ENCODE measurements around the gene NEK4.

NEK4 gene

GRCh38 chr3:52794612-52795099 lies 23.9 kb upstream of the NEK4 start, which contains the start of gene ITIH3:
ITIH3 (plus strand) TSS chr3:52794796; CDS start chr3:52794804, 8 bp downstream.
- TF ChIP-seq CTCF (IDR thresholded peaks at IDR 0.05; ENCODE audit: insufficient read depth, low read length, missing control alignments): no peak
- no peak for DNase-seq (ENCODE audit: low read depth, low spot score)
- H3K4me3 ChIP-seq (ENCODE audit: low read depth, low read length): no peak within 1 kb of the TSS
- ChIA-PET POLR2A (no interaction called here), CTCF (interaction anchor here (1.1 to 1.7 kb wide), 2 partner anchors 27 to 113 kb away, joined by 3 to 7 read pairs; no protein-coding TSS in a partner anchor)

- TF ChIP-seq CTCF (IDR thresholded peaks at IDR 0.05; ENCODE audit: insufficient read depth, low read length, missing control alignments): no peak
- POLR2A ChIA-PET: no interaction called here
- CTCF ChIA-PET: interaction anchor here (1.1 to 1.7 kb wide), 3 partner anchors 18 to 114 kb away, joined by 3 to 7 read pairs (median 3); no protein-coding TSS in a partner anchor
- H3K4me3 ChIP-seq (ENCODE audit: low read depth, low read length): no peak overlapping the region
- no peak for DNase-seq (ENCODE audit: low read depth, low spot score)
These were observed 23.2 kb upstream of the NEK4 start for GRCh38 chr3:52793702-52794611.

- ChIA-PET CTCF (interaction anchor here (1.5 kb wide), 1 partner anchor 19 kb away, joined by 3 read pairs; no protein-coding TSS in a partner anchor), POLR2A (no interaction called here)
- H3K4me3 ChIP-seq (ENCODE audit: low read depth, low read length): no peak overlapping the region
- no peak for DNase-seq (ENCODE audit: low read depth, low spot score)
- TF ChIP-seq CTCF (IDR thresholded peaks at IDR 0.05; ENCODE audit: insufficient read depth, low read length, missing control alignments): no peak
These were observed 22.4 kb upstream of the NEK4 start for GRCh38 chr3:52792961-52793695.

- no peak for DNase-seq (ENCODE audit: low read depth, low spot score)
- TF ChIP-seq CTCF (IDR thresholded peaks at IDR 0.05; ENCODE audit: insufficient read depth, low read length, missing control alignments): peak; percentile 8
- ChIA-PET POLR2A (no interaction called here), CTCF (no interaction called here)
- no peak overlapping the region for H3K4me3 ChIP-seq (ENCODE audit: low read depth, low read length)
These were observed 21.7 kb upstream of the NEK4 start for GRCh38 chr3:52792413-52792812.

GRCh38 chr3:52791928-52792327 lies 21.2 kb upstream of the NEK4 start:
- DNase-seq (ENCODE audit: low read depth, low spot score): no peak
- TF ChIP-seq CTCF (IDR thresholded peaks at IDR 0.05; ENCODE audit: insufficient read depth, low read length, missing control alignments): no peak
- H3K4me3 ChIP-seq (ENCODE audit: low read depth, low read length): no peak overlapping the region
- ChIA-PET CTCF (no interaction called here), POLR2A (no interaction called here)

GRCh38 chr3:52791366-52791765 lies 20.6 kb upstream of the NEK4 start:
- TF ChIP-seq CTCF (IDR thresholded peaks at IDR 0.05; ENCODE audit: insufficient read depth, low read length, missing control alignments): no peak
- no peak for DNase-seq (ENCODE audit: low read depth, low spot score)
- no peak overlapping the region for H3K4me3 ChIP-seq (ENCODE audit: low read depth, low read length)
- CTCF ChIA-PET: no interaction called here
- POLR2A ChIA-PET: no interaction called here
